Stimulated activated CD4-positive, alpha-beta T cell treated with anti-CD3 and anti-CD28 coated beads, Interleukin-12 subunit alpha, Interleukin-12 subunit beta, amount 100 ng/mL, for 4 hours (primary cell): ENCODE results near the gene TANC1.
"Not testable (repeated sequence)": the region's sequence is repeated elsewhere in the genome, so short reads cannot be mapped to it uniquely, and the experiment has no call there.

Experiments
- DNase-seq: peaks from one replicate; pipeline ENCODE4 v3.0.0-alpha.2; 2020

TANC1 gene

DNA sequence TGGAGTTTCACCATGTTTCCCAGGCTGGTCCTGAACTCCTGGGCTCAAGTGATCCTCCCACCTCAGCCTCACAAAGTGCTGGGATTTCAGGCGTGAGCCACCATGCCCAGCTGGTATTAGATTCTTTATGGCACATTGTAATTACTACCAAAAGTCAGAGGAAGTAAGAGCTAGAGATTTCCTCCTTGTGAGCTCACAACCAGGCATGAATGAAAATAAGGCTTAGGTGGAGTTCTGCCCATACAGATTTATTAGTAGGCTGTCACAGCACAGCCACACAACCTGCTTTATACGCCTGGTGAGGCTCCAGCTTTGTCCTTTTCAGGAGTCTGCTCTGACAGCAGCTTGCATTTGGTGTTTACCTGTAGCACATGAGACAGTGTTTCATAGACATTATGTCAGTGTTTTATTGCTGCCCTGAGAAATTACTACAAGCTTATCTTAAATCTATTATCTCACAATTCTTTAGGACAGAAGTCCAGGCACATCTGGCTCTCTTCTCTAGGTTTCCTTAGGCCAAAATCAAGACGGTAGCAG lies 156.6 kb downstream of the TANC1 start:
- no peak for DNase-seq

DNA sequence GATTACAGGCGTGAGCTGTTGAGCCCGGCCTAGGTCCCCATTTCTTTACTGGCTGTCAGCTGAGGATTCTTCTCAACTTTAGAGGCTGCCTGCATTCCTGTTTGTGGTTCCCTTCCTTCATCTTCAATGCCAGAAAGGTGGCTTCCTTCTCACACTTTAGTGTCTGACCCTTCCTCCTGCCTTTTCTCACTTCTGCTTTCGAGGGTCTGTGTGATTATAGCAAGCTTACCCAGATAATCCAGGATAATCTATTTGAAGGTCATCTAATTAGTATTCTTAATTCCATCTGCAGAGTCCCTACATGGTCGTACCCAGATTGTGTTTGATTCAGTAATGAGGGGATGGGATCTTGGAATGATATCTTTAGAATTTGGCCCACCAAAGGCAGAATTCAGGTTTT lies 157.4 kb downstream of the TANC1 start:
- DNase-seq, result no peak

- no peak for DNase-seq
These were observed 158.1 kb downstream of the TANC1 start for GRCh38 chr2:159126432-159127022.

GRCh38 chr2:159128191-159128590 lies 159.8 kb downstream of the TANC1 start:
- no peak for DNase-seq

GRCh38 chr2:159129269-159129668 lies 160.8 kb downstream of the TANC1 start:
- DNase-seq, result no peak

GRCh38 chr2:159129824-159130223 lies 161.4 kb downstream of the TANC1 start:
- DNase-seq, result no peak

- DNase-seq, result no peak
These were observed 161.9 kb downstream of the TANC1 start for GRCh38 chr2:159130302-159130701.

DNA sequence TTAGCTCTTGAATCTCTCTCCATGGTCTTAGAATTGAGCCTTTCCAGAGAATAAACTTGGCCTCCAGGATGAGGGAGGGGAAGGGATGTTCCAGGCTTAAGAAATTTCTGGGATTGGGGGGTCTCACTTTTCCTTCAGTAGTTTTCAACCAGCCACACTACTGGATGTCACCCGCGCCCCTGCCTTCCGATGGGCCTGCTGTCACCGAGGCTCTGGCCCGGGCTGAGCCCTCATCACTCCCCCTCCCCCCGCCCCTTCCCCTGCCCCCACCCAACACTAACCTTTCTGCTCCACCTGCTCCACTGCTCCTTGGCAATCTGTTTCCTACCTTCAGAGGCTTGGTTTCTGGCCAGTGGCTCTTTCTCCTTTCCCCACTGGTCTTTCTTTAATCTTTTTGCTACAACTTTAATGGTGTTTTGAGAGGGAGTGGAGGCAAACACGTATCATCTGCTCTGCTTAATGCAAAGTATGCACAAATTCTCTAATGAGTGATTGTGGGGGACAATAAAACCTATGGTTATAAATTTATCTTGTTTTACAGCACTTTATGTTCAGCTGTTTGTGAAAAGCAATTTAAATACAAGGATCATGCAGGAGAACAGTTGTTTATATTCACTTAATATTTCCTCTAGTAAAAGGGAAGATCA lies 162.9 kb downstream of the TANC1 start:
- DNase-seq, result no peak

GRCh38 chr2:159131914-159132281 lies 163.5 kb downstream of the TANC1 start:
- no peak for DNase-seq

DNA sequence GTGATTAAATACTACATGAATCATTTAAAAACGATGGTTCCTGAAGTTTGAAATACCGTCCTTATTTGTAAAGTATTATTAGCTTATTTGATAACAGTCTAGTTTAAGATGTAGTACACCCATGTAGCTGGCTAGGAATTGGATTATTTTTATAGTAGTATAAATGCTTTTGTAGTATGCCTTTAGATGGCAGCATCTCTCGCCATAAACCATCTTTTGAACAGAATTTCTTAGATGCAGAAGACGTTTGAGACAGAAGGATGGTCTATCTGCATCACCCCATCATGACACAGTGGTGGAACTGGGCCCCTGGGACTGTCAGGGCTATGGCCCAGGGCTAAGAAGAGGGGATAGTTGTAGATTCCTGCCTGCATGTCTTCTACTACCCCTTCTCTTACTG lies 165.4 kb downstream of the TANC1 start:
- no peak for DNase-seq

DNA sequence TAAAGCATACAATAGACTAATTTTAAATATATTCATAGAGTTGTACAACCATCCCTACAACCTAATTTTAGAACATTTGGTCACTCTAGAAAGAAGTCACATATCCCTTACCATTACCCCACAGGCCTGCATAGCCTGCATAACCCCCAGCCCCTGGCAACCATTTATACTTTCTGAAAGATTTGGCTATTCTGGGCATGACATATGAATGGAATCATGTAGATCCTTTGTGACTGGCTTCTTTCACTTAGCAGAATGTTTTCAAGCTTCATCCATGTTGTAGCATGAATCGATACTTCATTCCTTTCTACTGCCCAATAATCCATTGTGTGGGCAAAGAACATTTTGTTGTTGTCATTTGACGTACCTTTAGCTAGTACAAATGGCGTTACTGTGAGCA lies 166.5 kb downstream of the TANC1 start:
- no peak for DNase-seq

GRCh38 chr2:159136391-159136790 lies 168.0 kb downstream of the TANC1 start:
- no peak for DNase-seq

GRCh38 chr2:159137511-159138241 lies 169.2 kb downstream of the TANC1 start:
- DNase-seq, result no peak

- no peak for DNase-seq
These were observed 170.3 kb downstream of the TANC1 start for GRCh38 chr2:159138642-159139182.

- no peak for DNase-seq
These were observed 170.9 kb downstream of the TANC1 start for GRCh38 chr2:159139216-159139933.

DNA sequence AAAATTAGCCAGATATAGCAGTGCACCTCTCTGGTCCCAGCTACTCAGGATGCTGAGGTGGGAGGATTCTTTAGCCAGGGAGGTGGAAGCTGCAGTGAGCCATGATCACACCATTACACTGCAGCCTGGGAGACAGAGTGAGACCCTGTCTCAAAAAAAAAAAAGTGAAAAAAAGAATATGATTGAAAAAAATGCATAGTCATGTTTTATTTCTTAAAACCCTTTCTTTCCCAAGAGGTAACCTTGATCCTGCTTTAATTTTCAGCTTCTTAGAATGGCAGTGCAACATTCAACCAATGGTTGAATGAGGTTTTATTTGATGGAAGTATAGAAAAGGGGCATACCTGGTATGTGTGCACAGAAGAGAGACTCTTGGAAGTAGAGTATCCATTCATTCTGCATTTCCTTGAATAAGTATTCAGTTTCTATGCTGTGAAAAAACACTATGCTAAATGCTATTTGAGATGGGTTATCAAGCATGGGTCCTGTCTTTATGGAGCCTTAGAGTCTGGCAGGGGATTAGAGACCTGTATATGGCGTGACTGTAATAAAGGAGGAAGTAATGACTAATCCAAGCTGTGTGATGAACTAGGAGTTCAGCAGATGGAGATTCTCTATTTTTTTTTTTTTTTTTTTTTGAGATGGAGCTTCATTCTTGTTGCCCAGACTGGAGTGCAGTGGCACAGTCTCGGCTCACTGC lies 171.8 kb downstream of the TANC1 start:
- no peak for DNase-seq

DNA sequence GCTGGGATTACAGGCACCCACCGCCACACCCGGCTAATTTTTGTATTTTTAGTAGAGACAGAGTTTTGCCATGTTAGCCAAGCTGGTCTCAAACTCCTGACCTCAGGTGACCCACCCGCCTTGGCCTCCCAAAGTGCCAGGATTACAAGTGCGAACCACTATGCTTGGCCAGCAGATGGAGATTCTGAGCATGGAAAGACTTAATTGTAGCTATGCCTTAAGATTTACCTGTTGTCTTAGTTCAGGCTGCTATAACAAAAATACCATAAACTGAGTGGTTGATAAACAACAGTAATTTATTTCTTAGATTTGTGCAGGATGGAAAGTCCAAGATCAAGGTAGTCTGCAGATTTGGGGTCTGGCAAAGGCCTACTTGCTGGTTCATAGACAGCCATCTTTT lies 172.4 kb downstream of the TANC1 start:
- not testable (repeated sequence) for DNase-seq

- DNase-seq, result no peak
These were observed 176.6 kb downstream of the TANC1 start for GRCh38 chr2:159144776-159145614.

DNA sequence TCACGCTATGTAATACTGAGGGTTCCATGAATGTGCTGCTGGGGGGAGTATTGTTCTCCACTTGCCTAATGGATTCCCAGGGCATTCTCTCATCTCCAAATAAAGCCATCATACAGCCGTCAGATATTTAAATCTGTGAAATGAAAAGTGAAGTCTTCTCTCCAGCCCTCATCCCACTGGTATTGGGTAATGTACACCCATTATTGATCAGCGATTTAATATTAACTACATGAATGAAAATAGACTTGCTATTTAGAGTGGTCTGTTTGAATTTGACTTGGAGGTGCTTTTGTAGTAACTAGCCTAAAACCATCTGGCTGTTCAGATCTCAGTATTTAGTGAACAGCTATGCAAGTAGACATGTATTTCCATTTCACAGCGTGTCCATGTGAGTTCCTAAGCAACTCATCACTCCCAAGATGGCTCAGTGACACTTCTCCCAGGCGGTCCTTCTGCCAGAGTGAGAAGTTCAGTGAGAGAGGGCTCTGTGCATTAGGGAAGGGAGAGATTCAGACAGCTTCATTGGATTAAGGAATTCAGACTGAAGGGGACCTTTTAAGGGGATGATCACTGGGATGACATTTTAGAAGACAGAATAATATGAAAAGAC lies 177.4 kb downstream of the TANC1 start:
- no peak for DNase-seq

DNA sequence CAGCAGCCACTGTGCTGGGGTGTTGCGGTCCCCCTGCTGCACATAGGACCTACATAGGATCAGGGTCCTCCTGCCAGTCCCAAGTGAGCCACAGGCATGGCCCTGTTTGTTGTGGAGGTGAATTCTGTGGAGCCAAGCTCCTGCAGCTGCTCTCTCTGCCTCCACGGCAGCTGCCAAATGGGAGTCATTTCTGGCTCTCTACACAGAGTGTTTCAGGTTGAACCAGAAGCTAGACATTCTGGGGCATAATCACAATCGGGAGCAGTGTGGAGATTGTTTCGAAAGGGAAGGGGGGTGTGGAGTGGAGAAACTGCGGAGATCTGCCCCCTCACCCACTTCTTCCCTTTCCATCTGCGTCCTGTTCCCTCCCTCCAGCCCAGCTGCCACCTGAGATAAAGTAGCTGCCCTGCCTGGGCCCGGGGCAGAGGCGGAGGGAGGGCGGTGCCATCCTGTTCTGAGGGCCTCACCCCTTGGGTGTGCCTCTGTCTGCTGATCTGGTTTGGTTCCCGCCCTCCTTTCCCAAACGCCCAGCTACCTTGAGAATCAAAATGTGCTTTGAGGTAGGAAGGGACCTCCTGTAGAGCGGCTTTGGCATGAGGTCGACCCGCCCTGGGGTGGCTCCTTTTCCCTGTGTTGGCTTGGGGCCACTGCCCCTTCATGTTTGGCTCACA lies 178.7 kb downstream of the TANC1 start:
- DNase-seq, result peak; percentile 3

GRCh38 chr2:159147690-159148089 lies 179.2 kb downstream of the TANC1 start:
- DNase-seq, result no peak
